Endothelial cell of umbilical vein (primary cell): ENCODE data around the gene ENOX2.

Experiments used
- CTCF ChIP-seq, 2 donors: IDR thresholded peaks; 1 replicate in 1 of 2; 2 replicates in 1 of 2; pipeline ENCODE4 v1.5.1; 2011; ENCODE audit warnings: low read length in 2 of 2, mild to moderate bottlenecking in 2 of 2, moderate library complexity in 2 of 2, control low read depth in 1 of 2, inconsistent platforms in 1 of 2, low read depth in 1 of 2; ENCODE audit not compliant: insufficient read depth in 1 of 2; ENCODE audit errors: extremely low read depth in 1 of 2
- MAX ChIP-seq: IDR thresholded peaks from 2 replicates; pipeline ENCODE4 v1.6.1; 2011; ENCODE audit not compliant: insufficient read depth, insufficient read length
- MYC ChIP-seq: IDR thresholded peaks from one replicate; pipeline ENCODE4 v1.6.1; 2011; ENCODE audit warnings: mild to moderate bottlenecking, low read depth, low read length

GRCh38 chrX:130577431-130577830 is 325.6 kb downstream of the ENOX2 start:
- TF ChIP-seq CTCF (IDR thresholded peaks at IDR 0.05; ENCODE audit: extremely low read depth in 1 of 2, insufficient read depth in 1 of 2, low read depth in 1 of 2, low read length in 2 of 2), result no peak
- TF ChIP-seq MAX, result no peak
- no peak for TF ChIP-seq MYC
